Activated naive CD8-positive, alpha-beta T cell treated with anti-CD3 and anti-CD28 coated beads, Interleukin-2, amount 50 U/mL, for 24 hours (primary cell): ENCODE measurements around the gene TREX2.

ENCODE experiments used
- ATAC-seq: fragments of 150-1000 bp; cut with Tn5 transposase; one replicate; pipeline ENCODE4 v1.10.0; 2021
- DNase-seq: peaks from one replicate; pipeline ENCODE4 v3.0.0; 2021
- H3K27ac Mint-ChIP-seq: one replicate; pipeline ENCODE4 v1.8.0; 2021; ENCODE audit warnings: mild to moderate bottlenecking, mixed read lengths
- H3K27me3 Mint-ChIP-seq: one replicate; pipeline ENCODE4 v1.8.0; 2021; ENCODE audit warnings: mixed read lengths
- H3K36me3 Mint-ChIP-seq: one replicate; pipeline ENCODE4 v1.8.0; 2021; ENCODE audit warnings: low read depth, mixed read lengths
- H3K4me1 Mint-ChIP-seq: one replicate; pipeline ENCODE4 v1.8.0; 2021; ENCODE audit warnings: mixed read lengths
- H3K4me3 Mint-ChIP-seq: one replicate; pipeline ENCODE4 v1.8.0; 2021; ENCODE audit warnings: mild to moderate bottlenecking, moderate library complexity, mixed read lengths
- H3K9me3 Mint-ChIP-seq: one replicate; pipeline ENCODE4 v1.8.0; 2021; ENCODE audit warnings: mixed read lengths

TREX2 gene

DNA sequence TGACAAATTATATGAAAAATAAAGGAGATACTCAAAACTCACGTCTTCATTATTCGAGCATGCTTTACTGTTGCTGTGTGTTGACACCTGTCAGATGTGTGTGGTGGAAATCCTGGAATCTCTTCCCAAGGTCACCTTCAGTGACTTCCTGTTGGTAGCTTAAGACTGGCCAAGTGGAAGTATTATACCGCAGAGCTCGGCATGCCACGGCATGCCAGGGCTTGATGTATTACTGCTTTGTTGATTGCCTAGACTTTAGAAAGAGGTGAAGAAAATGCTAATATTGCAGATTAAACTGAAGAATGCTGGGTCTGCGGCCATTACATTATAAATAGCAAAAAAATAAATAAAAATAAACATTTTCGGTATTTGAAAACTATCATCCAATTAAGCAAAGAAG, 4.6 kb downstream of the TREX2 start:
- peaks cover 2% of the 10 kb centered on the region for H3K27me3 Mint-ChIP-seq
- no peak overlapping the region for H3K27ac Mint-ChIP-seq
- no peaks in the 10 kb centered on the region for H3K9me3 Mint-ChIP-seq
- no peak overlapping the region for H3K4me3 Mint-ChIP-seq
- no peaks in the 10 kb centered on the region for H3K4me1 Mint-ChIP-seq
- no peak for DNase-seq
- H3K36me3 Mint-ChIP-seq = no peaks in the 10 kb centered on the region
- no peak for ATAC-seq

DNA sequence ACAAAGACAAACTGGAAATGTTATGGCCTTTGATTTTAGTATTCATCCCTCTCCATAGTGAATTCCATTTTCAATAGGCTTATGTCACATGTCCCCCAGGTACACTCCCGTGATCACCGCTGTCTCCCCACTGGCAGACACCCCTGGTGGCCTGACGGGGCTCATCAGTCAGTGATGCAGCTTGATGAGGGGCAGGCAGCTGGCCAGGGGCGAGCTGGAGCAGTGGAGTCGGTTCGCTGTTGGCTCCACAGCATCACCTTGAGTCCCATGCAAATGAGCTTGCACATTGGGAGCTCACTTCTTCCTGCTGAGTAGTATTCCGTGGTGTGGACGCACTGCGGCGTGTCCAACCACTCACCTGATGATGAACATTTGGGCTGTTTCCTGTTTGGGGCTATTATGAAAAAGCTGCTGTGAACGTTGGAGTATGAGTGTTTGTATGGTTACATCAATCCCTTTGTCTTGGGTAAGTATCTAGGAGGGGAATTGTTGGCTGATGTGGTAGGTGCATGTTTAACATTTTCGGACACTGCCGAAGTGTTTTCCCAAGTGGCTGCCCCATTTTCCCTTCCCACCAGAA, 5.2 kb downstream of the TREX2 start:
- Mint-ChIP-seq H3K9me3 (no peaks in the 10 kb centered on the region), H3K27ac (no peak overlapping the region)
- no peak for ATAC-seq

DNA sequence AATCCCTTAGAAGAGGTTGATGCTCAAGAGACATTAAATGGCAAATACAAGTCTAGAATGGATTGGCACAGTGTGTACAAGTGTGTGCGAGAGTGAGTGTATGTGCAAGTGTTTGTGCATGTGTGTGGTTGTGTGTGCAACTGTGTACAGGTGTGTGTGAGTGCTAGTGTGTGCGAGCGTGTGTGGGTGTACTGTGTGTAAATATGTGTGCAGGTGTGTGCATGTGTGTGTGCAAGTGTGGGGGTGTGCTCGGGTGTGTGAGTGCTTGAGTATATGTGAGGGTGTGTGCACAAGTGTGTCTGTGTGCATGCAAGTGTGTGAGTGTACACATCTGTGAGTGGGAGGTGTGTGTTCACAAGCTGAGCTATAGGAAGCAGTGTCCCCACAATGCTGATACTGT, 5.9 kb downstream of the TREX2 start:
- DNase-seq = no peak
- Mint-ChIP-seq H3K9me3 (no peaks in the 10 kb centered on the region), H3K27ac (no peak overlapping the region), H3K4me1 (no peaks in the 10 kb centered on the region), H3K36me3 (no peaks in the 10 kb centered on the region), H3K4me3 (no peak overlapping the region), H3K27me3 (peaks cover 2% of the 10 kb centered on the region)
- ATAC-seq = no peak

More for the DNA sequence above, 5.2 kb downstream of the TREX2 start:
- no peaks in the 10 kb centered on the region for H3K4me1 Mint-ChIP-seq
- no peaks in the 10 kb centered on the region for H3K36me3 Mint-ChIP-seq
- DNase-seq = no peak
- peaks cover 2% of the 10 kb centered on the region for H3K27me3 Mint-ChIP-seq
- H3K4me3 Mint-ChIP-seq = no peak overlapping the region

GRCh38 chrX:153438532-153438931, 7.3 kb downstream of the TREX2 start:
- Mint-ChIP-seq H3K27me3 (peaks cover 2% of the 10 kb centered on the region), H3K4me1 (no peaks in the 10 kb centered on the region)

GRCh38 chrX:153435845-153436244, 10.0 kb downstream of the TREX2 start:
- no peak overlapping the region for H3K27ac Mint-ChIP-seq
- H3K27me3 Mint-ChIP-seq = peaks cover 2% of the 10 kb centered on the region
- H3K4me3 Mint-ChIP-seq = no peak overlapping the region
- no peaks in the 10 kb centered on the region for H3K4me1 Mint-ChIP-seq
- DNase-seq (no peak), ATAC-seq (no peak)
- H3K36me3 Mint-ChIP-seq = no peaks in the 10 kb centered on the region
- H3K9me3 Mint-ChIP-seq = no peaks in the 10 kb centered on the region

More at GRCh38 chrX:153438532-153438931, 7.3 kb downstream of the TREX2 start:
- Mint-ChIP-seq H3K9me3 (no peaks in the 10 kb centered on the region), H3K4me3 (no peak overlapping the region), H3K36me3 (no peaks in the 10 kb centered on the region), H3K27ac (no peak overlapping the region)
- DNase-seq (no peak), ATAC-seq (no peak)

DNA sequence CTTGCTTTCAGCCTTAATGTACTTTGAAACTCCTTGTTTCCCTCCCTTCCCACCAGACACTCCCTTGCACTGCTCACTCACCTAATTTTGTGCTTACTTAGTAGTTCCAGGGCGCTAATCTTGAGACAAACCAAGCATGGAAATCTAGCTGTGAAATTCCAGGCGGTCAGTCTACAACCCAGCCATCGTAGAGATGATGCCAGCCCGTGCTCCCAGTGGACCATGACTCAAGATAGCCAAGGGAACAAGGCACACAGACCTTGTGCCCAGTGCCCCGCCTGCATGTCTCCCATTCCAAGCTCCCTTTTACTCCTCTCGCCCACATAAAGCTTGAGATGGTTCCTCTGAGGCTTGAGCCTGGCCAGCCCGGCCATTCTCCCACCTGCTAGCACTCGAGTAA, 11.1 kb downstream of the TREX2 start:
- no peak for DNase-seq
- H3K4me1 Mint-ChIP-seq = no peaks in the 10 kb centered on the region
- H3K9me3 Mint-ChIP-seq = no peaks in the 10 kb centered on the region
- H3K27me3 Mint-ChIP-seq = peaks cover 2% of the 10 kb centered on the region
- no peak overlapping the region for H3K27ac Mint-ChIP-seq
- no peaks in the 10 kb centered on the region for H3K36me3 Mint-ChIP-seq
- no peak for ATAC-seq
- no peak overlapping the region for H3K4me3 Mint-ChIP-seq

GRCh38 chrX:153433781-153434285, 12.0 kb downstream of the TREX2 start:
- H3K36me3 Mint-ChIP-seq = no peaks in the 10 kb centered on the region
- H3K27ac Mint-ChIP-seq = no peak overlapping the region
- peaks cover 1% of the 10 kb centered on the region for H3K27me3 Mint-ChIP-seq
- no peak for ATAC-seq
- DNase-seq = no peak
- H3K4me3 Mint-ChIP-seq = no peak overlapping the region
- no peaks in the 10 kb centered on the region for H3K4me1 Mint-ChIP-seq
- no peaks in the 10 kb centered on the region for H3K9me3 Mint-ChIP-seq

GRCh38 chrX:153433161-153433680, 12.6 kb downstream of the TREX2 start:
- Mint-ChIP-seq H3K36me3 (no peaks in the 10 kb centered on the region), H3K27ac (no peak overlapping the region), H3K4me3 (no peak overlapping the region), H3K27me3 (no peaks in the 10 kb centered on the region), H3K9me3 (no peaks in the 10 kb centered on the region), H3K4me1 (no peaks in the 10 kb centered on the region)
- DNase-seq (no peak), ATAC-seq (no peak)

DNA sequence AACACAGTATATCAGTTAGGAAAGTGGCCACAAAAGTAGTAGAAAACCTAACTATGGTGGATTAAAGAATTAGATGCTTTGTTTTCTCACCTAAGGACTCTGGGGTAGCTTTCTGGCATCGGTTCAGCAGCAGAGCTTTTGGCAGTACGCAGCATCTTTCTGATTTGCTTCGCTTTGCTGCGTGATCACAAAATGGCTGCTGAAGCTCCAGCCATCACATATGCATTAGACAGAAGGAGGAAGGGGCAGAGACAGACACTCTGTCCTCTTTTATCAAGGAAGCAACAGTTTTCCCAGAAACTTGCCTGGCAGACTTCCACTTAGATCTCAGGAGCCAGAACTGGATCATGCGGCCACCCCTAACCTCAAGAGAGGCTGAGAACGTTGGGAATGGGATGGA, 15.1 kb downstream of the TREX2 start:
- Mint-ChIP-seq H3K9me3 (no peaks in the 10 kb centered on the region), H3K36me3 (no peaks in the 10 kb centered on the region), H3K4me3 (no peak overlapping the region), H3K4me1 (no peaks in the 10 kb centered on the region), H3K27me3 (no peaks in the 10 kb centered on the region), H3K27ac (no peak overlapping the region)
- no peak for DNase-seq
- ATAC-seq = no peak

DNA sequence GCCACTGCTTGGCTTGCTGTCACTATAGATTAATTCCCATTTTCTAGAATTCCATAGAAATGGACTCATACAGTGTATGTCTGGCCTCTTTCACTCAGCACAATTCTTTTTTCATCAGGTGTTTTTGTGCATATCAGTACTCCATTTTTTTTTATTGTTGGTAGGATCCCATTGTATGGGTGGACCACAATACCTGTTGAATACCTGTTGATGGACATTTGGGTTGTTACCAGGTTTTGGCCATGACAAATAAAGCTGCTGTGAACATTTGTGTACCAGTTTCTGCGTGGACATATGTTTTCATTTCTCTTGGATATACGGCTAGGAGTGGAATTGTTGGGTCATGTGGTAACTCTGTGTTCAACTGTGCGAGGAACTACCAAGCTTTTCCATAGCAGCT, 19.7 kb downstream of the TREX2 start:
- DNase-seq (no peak), ATAC-seq (no peak)
- Mint-ChIP-seq H3K9me3 (no peaks in the 10 kb centered on the region), H3K27me3 (no peaks in the 10 kb centered on the region), H3K4me3 (no peak overlapping the region), H3K36me3 (no peaks in the 10 kb centered on the region), H3K27ac (no peak overlapping the region), H3K4me1 (no peaks in the 10 kb centered on the region)

- Mint-ChIP-seq H3K4me3 (no peak overlapping the region), H3K27ac (no peak overlapping the region), H3K27me3 (no peaks in the 10 kb centered on the region), H3K9me3 (no peaks in the 10 kb centered on the region), H3K36me3 (no peaks in the 10 kb centered on the region), H3K4me1 (no peaks in the 10 kb centered on the region)
- DNase-seq = no peak
- ATAC-seq = no peak
These were observed 22.2 kb downstream of the TREX2 start for GRCh38 chrX:153423652-153424051.

GRCh38 chrX:153421856-153422255, 24.0 kb downstream of the TREX2 start:
- Mint-ChIP-seq H3K27ac (no peak overlapping the region), H3K36me3 (no peaks in the 10 kb centered on the region), H3K4me1 (no peaks in the 10 kb centered on the region), H3K27me3 (no peaks in the 10 kb centered on the region), H3K9me3 (no peaks in the 10 kb centered on the region), H3K4me3 (no peak overlapping the region)
- DNase-seq (no peak), ATAC-seq (no peak)

GRCh38 chrX:153420851-153421599, 24.8 kb downstream of the TREX2 start:
- H3K27ac Mint-ChIP-seq = no peak overlapping the region
- ATAC-seq = no peak
- H3K4me3 Mint-ChIP-seq = no peak overlapping the region
- no peak for DNase-seq
- H3K36me3 Mint-ChIP-seq = no peaks in the 10 kb centered on the region
- no peaks in the 10 kb centered on the region for H3K9me3 Mint-ChIP-seq
- no peaks in the 10 kb centered on the region for H3K4me1 Mint-ChIP-seq
- no peaks in the 10 kb centered on the region for H3K27me3 Mint-ChIP-seq

- Mint-ChIP-seq H3K27ac (no peak overlapping the region), H3K9me3 (no peaks in the 10 kb centered on the region), H3K4me3 (no peak overlapping the region), H3K27me3 (no peaks in the 10 kb centered on the region), H3K4me1 (no peaks in the 10 kb centered on the region), H3K36me3 (no peaks in the 10 kb centered on the region)
- DNase-seq (no peak), ATAC-seq (no peak)
These were observed 28.2 kb downstream of the TREX2 start for GRCh38 chrX:153417637-153418036.

DNA sequence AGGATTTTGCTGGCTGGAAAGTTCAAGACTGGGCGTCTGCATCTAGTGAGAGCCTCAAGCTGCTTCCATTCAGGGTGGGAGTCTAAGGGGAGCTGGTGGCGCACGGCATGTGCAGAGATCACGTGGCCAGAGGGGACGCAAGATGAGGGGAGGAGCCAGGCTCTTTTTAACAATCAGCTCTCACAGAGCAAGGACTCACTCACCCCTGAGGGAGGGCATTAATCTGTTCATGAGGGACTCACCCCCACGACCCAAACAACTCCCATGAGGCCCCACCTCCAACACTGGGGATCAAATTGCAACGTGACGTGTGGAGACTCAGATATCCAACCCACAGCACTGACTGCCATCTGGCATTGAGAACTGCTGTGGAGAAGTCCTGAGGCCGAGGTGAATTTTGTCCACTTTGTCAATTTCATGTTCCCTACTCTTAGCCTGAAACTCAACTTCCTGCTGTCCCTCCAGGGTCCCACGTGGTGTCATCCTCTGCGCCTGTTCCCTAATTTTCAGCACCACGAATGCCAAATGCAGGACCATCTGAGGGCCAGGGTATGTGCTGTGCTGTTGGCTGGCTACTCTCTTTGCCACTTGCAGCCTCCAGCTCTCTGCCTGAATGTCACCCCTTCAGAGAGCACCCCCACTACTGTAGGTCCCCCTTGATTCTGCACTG, 28.9 kb downstream of the TREX2 start:
- DNase-seq (no peak), ATAC-seq (no peak)
- no peak overlapping the region for H3K4me3 Mint-ChIP-seq
- H3K36me3 Mint-ChIP-seq = no peaks in the 10 kb centered on the region
- no peaks in the 10 kb centered on the region for H3K9me3 Mint-ChIP-seq
- no peaks in the 10 kb centered on the region for H3K27me3 Mint-ChIP-seq
- H3K4me1 Mint-ChIP-seq = peaks cover 4% of the 10 kb centered on the region
- no peak overlapping the region for H3K27ac Mint-ChIP-seq
